Muscle of leg (tissue), 11 donors: ENCODE measurements around the gene PCCA. TPM values are rescaled to one million over a fixed set of nuclear protein-coding genes. Genes with fewer than 3 reads are reported as not detected.

Experiments
- DNase-seq: peaks from one replicate; pipeline ENCODE4 v3.0.0; 2013
- H3K27ac ChIP-seq: one replicate; pipeline ENCODE4 v1.5.1; 2013; ENCODE audit warnings: mild to moderate bottlenecking, low read length, control low read depth
- H3K27me3 ChIP-seq: one replicate; pipeline ENCODE4 v1.6.1; 2013; ENCODE audit warnings: low read length; ENCODE audit not compliant: control insufficient read depth, insufficient read depth
- H3K36me3 ChIP-seq: one replicate; pipeline ENCODE4 v1.6.1; 2013; ENCODE audit warnings: low read length; ENCODE audit not compliant: control insufficient read depth, insufficient read depth
- H3K4me1 ChIP-seq: one replicate; pipeline ENCODE4 v1.6.1; 2013; ENCODE audit warnings: low read length; ENCODE audit not compliant: control insufficient read depth, insufficient read depth
- H3K4me3 ChIP-seq: one replicate; pipeline ENCODE4 v1.5.1; 2013; ENCODE audit warnings: low read length, control low read depth
- H3K9me3 ChIP-seq: replicated peaks from 2 replicates; pipeline ENCODE4 v1.6.1; 2013; ENCODE audit warnings: low read depth, low read length; ENCODE audit not compliant: control insufficient read depth
- WGBS: methylation state at CpG from one replicate; pipeline ENCODE4 v1.1.5; 2013; ENCODE audit warnings: missing lambda C conversion rate; ENCODE audit not compliant: insufficient coverage; 5-methylcytosine and 5-hydroxymethylcytosine counted together
- polyA plus RNA-seq, 8 donors: library from polyadenylated mRNA; unstranded; fragments of 120-200 nt; gene quantifications; one replicate each; pipeline versions ENCODE4 v1.2.1 to v1.2.3, GENCODE V29; 2013; ENCODE audit warnings: inconsistent platforms in 1 of 8, low replicate concordance in 1 of 8; ENCODE audit not compliant: insufficient read length in 8 of 8, insufficient read depth in 1 of 8
- total RNA-seq: library from RNA; stranded (reverse); fragments of 120-200 nt; gene quantifications from one replicate; pipeline ENCODE4 v1.2.4, GENCODE V29; 2013

PCCA gene
- total and polyA plus RNA-seq, 9 donors = 23.9 to 35.5 (median 29.5) TPM

DNA sequence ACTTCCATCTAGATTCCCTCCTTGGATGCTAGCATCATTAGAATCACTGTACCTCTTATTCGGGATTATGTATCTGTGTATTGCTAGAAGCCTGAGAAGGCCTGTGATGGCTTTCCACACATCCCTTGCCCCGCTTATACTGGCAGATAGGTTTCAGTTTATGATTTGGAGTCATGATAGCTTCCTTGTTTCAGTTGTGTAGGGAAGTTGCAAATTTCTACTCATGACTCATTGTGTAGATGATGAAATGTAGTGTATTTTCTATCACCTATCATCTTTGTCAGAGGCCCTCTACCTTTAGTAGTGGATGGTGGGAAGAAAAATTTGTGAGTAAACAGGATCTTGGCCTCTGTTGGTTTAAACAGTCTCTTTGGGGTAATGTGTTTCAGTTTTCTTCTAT lies 334.5 kb downstream of the PCCA start:
- no peak overlapping the region for H3K27ac ChIP-seq
- no peaks in the 10 kb centered on the region for H3K27me3 ChIP-seq
- H3K36me3 ChIP-seq = no peaks in the 10 kb centered on the region
- no peak overlapping the region for H3K4me3 ChIP-seq
- DNase-seq = no peak
- WGBS = no CpG with 5 or more reads among the region's 2 CpGs
- no peaks in the 10 kb centered on the region for H3K9me3 ChIP-seq
- no peaks in the 10 kb centered on the region for H3K4me1 ChIP-seq

DNA sequence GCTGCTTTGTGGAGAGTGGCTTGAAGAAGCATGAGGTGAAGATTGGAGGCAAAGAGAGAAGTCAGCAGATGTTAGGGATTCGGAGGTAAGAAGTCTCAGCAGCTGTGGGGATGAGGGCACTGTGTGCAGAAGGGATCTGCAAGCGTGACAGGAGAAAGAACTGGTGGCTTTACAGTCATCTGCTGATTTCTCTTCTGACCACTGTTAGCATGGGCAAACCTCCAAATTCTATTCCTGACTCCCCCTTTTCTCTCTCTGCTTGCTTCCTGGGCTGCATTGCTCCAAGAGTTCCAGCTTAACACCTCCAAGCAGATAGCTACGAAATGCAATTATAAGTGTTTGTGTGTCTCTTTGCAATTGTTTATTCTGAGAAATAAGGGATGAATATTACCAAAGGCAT lies 340.1 kb downstream of the PCCA start:
- Histone ChIP-seq H3K9me3 (no peaks in the 10 kb centered on the region), H3K4me1 (no peaks in the 10 kb centered on the region), H3K27ac (no peak overlapping the region), H3K4me3 (no peak overlapping the region), H3K27me3 (no peaks in the 10 kb centered on the region), H3K36me3 (peaks cover 4% of the 10 kb centered on the region)
- 58% methylated on average over 2 of the region's 3 CpGs for WGBS
- DNase-seq = no peak

DNA sequence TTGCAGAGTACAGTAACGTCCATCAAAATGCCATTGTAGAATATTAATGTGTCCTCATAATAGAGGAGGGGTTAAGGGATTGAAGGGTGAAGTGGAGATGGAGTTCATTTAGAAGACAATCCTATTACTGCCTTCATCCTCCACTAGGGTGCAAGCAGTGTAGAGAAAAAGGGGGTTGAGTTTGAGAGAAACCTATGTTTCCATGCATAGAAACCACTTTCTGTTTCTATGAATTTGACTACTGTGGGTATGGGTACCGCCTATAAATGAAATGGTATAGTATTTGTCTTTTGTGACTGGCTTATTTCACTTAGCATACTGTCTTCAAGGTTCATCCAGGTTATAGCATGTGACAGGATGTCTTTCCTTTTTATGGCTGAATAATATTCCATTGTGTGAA lies 343.7 kb downstream of the PCCA start:
- Histone ChIP-seq H3K27ac (no peak overlapping the region), H3K4me1 (no peaks in the 10 kb centered on the region), H3K9me3 (no peaks in the 10 kb centered on the region), H3K4me3 (no peak overlapping the region), H3K27me3 (no peaks in the 10 kb centered on the region), H3K36me3 (peaks cover 8% of the 10 kb centered on the region)
- DNase-seq = no peak
- WGBS = 100% methylated on average over 1 of the region's 2 CpGs

DNA sequence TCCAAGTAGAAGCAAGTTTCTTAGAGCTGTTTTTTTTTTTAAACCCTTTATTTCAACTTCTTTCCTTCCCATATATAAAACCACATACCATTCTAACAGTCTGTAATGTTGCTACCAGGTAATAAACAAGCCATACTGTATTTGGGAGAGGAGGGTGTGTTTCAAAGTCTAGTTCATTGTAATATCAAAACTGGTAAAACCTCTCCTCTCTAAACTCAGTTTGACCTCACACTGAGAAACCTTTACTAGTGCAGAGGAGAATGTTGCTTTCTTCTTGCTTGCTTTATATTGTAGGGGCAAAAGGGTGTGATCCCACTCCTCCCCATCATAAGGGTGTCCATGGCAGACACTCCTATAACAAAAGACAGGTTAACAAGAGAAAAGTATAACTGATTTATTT lies 344.6 kb downstream of the PCCA start:
- no peak overlapping the region for H3K4me3 ChIP-seq
- H3K36me3 ChIP-seq = peaks cover 8% of the 10 kb centered on the region
- no peak for DNase-seq
- H3K27me3 ChIP-seq = no peaks in the 10 kb centered on the region
- H3K4me1 ChIP-seq = no peaks in the 10 kb centered on the region
- H3K9me3 ChIP-seq = no peaks in the 10 kb centered on the region
- no peak overlapping the region for H3K27ac ChIP-seq

DNA sequence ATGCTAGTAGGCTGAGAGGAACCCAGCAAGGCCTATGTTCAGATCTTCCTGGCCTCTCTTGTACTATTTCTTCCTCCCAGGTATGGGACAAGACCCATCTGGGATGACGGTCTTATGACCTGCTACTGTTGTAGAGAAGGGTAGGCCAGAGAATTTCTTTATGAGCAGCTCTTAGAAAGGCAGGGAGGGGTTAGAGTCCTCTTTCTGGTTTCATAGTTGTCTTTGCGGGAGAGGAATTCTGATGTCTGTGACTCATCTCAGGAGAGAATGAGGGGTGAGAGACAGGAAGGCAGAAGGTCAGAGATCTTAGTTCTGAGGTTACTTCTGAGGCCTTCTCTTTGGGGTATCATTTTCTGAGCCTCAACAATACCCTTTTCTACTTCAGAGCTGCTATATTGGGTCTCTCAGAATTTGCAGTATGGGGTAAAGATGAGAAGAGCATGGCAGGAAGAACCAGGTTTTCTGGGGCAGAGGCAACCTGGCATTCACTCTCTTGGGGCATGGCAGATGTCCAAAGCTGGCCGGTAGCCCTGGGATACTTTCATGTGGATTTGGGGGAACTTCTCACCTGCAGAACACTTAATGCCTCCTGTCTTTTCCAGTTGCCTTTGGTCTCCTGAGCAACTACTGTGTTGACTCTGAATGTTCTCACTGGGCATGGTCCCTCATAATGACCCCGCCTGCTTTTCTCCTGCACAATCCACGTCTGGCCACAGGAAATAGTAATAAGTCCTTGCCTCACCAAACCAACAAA lies 345.3 kb downstream of the PCCA start:
- WGBS = 100% methylated on average over 2 of the region's 5 CpGs
- Histone ChIP-seq H3K9me3 (no peaks in the 10 kb centered on the region), H3K27ac (no peak overlapping the region), H3K4me1 (no peaks in the 10 kb centered on the region), H3K4me3 (no peak overlapping the region), H3K36me3 (peaks cover 8% of the 10 kb centered on the region), H3K27me3 (no peaks in the 10 kb centered on the region)
- no peak for DNase-seq

DNA sequence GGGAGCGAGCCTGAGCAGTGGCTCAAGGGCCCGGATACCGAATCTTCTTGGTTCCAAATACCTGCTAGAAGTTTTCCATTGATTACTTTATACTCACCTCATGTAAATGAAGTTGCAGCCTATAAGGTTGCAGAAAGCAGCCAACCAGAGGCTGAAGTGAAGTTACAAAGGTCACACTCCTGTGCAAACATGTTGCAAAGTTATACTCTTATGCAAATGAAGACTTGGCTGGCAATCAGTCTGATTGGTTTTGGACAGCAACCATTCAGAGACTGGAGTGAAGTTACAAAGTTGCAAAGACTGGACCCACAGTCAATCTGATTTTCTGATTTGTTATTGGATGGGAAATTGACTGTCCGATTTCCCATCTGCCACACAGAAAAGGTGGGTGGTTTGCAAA lies 347.2 kb downstream of the PCCA start:
- H3K27me3 ChIP-seq = no peaks in the 10 kb centered on the region
- no peaks in the 10 kb centered on the region for H3K4me1 ChIP-seq
- no peaks in the 10 kb centered on the region for H3K9me3 ChIP-seq
- no peak overlapping the region for H3K4me3 ChIP-seq
- H3K36me3 ChIP-seq = peaks cover 4% of the 10 kb centered on the region
- H3K27ac ChIP-seq = no peak overlapping the region
- 60% methylated on average over 1 of the region's 4 CpGs for WGBS
- DNase-seq = no peak

DNA sequence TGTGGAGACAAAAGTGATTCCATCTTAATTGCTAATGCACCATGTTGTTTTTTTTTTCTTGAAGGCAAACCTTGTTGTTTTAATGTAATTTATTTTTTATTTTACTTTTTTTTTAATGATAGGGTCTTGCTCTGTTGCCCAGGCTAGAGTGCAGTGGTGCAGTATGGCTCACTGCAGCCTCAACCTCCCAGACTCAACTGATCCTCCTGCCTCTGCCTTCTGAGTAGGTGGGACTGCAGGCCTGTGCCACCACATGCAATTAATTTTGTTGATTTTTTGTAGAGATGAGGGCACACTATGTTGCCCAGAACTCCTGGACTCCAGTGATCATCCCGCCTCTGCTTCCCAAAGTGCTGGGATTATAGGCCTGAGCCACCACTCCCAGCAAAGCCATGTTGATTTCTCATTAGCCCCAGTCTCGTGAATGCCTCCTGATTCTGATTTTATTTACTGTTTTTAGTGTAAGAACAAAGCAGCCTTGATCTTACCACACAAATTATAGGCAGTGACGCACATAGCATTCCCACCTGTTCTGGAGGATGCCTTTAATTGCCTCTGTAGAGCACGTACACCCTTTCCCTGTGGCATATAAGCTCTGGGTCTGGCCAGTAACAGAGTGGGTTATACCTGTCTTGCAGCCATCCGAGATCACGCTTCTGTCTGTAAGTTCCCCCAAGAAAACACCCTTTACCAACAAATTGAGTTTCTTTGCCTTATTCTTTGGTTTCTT lies 349.3 kb downstream of the PCCA start:
- Histone ChIP-seq H3K27ac (peak overlapping the region; percentile 2), H3K9me3 (no peaks in the 10 kb centered on the region), H3K36me3 (peaks cover 4% of the 10 kb centered on the region), H3K27me3 (no peaks in the 10 kb centered on the region), H3K4me3 (no peak overlapping the region), H3K4me1 (no peaks in the 10 kb centered on the region)
- 83% methylated on average over 4 of the region's 6 CpGs for WGBS
- peak; percentile 17 for DNase-seq

DNA sequence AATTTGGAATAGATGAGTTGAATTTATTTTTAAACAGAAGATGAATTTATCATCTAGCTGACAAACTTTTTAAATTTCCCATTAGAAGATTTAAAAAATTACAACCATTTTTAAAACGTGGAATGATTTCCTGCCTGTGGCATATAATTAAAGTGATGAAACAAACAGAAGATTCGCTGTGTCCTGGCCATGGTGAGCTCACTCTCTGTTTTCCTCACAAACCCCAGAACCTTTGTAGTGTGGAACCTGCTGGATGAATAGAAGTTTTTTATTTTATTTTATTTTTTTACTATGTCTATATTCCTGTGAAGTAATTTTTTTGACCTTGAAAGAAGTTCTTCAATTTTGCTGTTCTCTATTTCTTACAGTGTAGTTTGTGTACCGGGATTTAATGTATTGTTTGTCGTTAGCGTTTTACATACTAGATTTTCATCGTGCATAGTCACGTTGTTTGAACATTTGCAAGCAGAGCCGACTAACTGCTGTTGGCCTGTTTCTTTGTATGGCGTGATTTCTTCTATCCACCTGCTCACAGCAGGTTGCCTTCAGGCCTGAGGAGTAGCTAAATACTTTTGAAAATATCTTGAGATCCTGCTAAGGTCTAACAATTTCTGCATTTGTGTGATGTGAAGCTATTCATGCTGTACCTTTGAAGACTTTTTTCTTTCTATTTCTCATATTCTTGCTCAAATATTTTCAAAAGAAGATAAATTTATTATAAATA lies 350.5 kb downstream of the PCCA start:
- Histone ChIP-seq H3K9me3 (no peaks in the 10 kb centered on the region), H3K4me1 (no peaks in the 10 kb centered on the region), H3K36me3 (peaks cover 4% of the 10 kb centered on the region), H3K27ac (no peak overlapping the region), H3K4me3 (no peak overlapping the region), H3K27me3 (no peaks in the 10 kb centered on the region)
- no peak for DNase-seq
- WGBS = 70% methylated on average over 2 of the region's 9 CpGs

DNA sequence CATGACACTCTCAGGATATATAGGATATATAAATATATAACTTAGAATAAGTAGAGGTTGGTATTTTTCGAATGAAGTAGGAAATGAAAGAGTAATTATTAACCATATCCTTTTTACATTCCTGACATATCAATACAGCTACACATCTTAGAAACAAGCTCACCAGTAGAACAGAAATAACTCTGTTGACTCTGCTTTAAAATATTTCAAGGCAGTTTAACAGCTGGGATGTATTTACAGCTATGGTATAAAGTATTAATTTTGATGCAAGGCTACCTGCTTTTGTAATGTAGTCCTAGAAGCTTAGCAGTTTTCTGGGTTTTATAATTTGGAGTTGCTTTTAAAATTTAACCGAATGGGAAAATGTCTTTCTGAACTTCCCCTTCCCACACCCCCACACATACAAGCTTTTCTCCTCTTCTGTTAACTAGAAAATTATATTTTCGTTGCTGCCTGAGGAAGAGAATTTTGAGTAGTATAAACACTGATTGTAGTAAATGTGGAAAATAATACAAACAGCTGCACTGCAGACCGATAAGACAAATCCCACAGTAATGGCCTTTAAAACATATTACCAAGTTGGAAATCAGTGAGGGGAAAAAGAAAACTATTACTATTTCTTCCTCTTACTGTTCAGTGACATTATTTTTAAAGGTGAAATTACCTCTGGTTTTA lies 352.0 kb downstream of the PCCA start:
- H3K4me1 ChIP-seq = no peaks in the 10 kb centered on the region
- H3K27ac ChIP-seq = peak overlapping the region; percentile 1
- DNase-seq = peak; percentile 17
- H3K9me3 ChIP-seq = no peaks in the 10 kb centered on the region
- no peaks in the 10 kb centered on the region for H3K27me3 ChIP-seq
- no peak overlapping the region for H3K4me3 ChIP-seq
- no CpG with 5 or more reads among the region's 4 CpGs for WGBS
- no peaks in the 10 kb centered on the region for H3K36me3 ChIP-seq
